HepG2 (cell line): Measurements from ENCODE around the gene ABHD17A. TPM values are rescaled to one million over a fixed set of nuclear protein-coding genes. Genes with fewer than 3 reads are reported as not detected.

Experiments
- ATAC-seq: fragments of 200-7000 bp; cut with Tn5 transposase; 3 replicates; pipeline ENCODE4 v1.9.1; 2020; ENCODE audit warnings: mild to moderate bottlenecking, moderate library complexity
- BruUV-seq: library from RNA; stranded (reverse); fragments of 400-500 nt; replicated peaks from 2 replicates; lab custom pipeline; 2021; lab: Mats Ljungman, UMichigan
- CTCF ChIA-PET: fragments of 300-600 bp; formaldehyde crosslinking; extraction: SDS; loops from one replicate; lab custom pipeline; 2021; ENCODE audit warnings: low total read pairs, inconsistent platforms, low intra/inter-chr PET ratio; lab: Yijun Ruan, JAX
- POLR2A ChIA-PET: fragments of 350-600 bp; sonication (Branson Sonifier 250); formaldehyde crosslinking; loops from one replicate; lab custom pipeline; 2020; ENCODE audit warnings: antibody characterized with exemption, inconsistent platforms; lab: Yijun Ruan, JAX
- DNase-seq: peaks from one replicate; pipeline ENCODE4 v3.0.0-alpha.2; 2015; ENCODE audit warnings: low spot score
- FAIRE-seq: peaks from 3 replicates; lab custom pipeline; 2011; peaks lifted over from hg19 to GRCh38; lab: Jason Lieb, UNC
- H2AFZ ChIP-seq: one replicate; pipeline ENCODE4 v1.6.1; 2011; ENCODE audit warnings: low read length, inconsistent platforms
- H3K27ac ChIP-seq: fragments of 300-600 bp; 3 replicates; pipeline ENCODE4 v1.8.0; 2011; ENCODE audit warnings: mixed run types, mild to moderate bottlenecking, mixed read lengths, low read length, inconsistent platforms; ENCODE audit not compliant: insufficient read depth; ENCODE audit errors: extremely low read length
- H3K27me3 ChIP-seq, 2 experiments: fragments of 200-600 bp in 1 of 2; 2 replicates in 1 of 2; 3 replicates in 1 of 2; pipeline versions ENCODE4 v1.6.0 to v1.8.0; 2011; ENCODE audit warnings: low read length in 2 of 2, mild to moderate bottlenecking in 2 of 2, moderate library complexity in 2 of 2, inconsistent platforms in 1 of 2; ENCODE audit not compliant: insufficient read depth in 2 of 2, control insufficient read depth in 1 of 2
- H3K36me3 ChIP-seq, 2 experiments: fragments of 200-600 bp in 1 of 2; replicated peaks in 1 of 2; 2 replicates in 1 of 2; 3 replicates in 1 of 2; pipeline versions ENCODE4 v1.5.1 to v1.8.0; 2011; ENCODE audit warnings: low read length in 2 of 2, inconsistent platforms in 1 of 2; ENCODE audit not compliant: insufficient read depth in 2 of 2, control insufficient read depth in 1 of 2
- H3K4me1 ChIP-seq: 2 replicates; pipeline ENCODE4 v1.5.1; 2012; ENCODE audit warnings: low read length, inconsistent platforms; ENCODE audit not compliant: insufficient read depth
- H3K4me2 ChIP-seq: 2 replicates; pipeline ENCODE4 v1.6.0; 2011; ENCODE audit warnings: low read depth, low read length, inconsistent platforms
- H3K4me3 ChIP-seq, 3 experiments: fragments of 200-600 bp in 1 of 3; sonication (generic), shearing (Covaris generic) in 1 of 3; replicated peaks in 1 of 3; 2 replicates each; pipeline ENCODE4 v1.5.1; 2011 to 2016; ENCODE audit warnings: low read length in 3 of 3, inconsistent platforms in 2 of 3, low read depth in 2 of 3, mild to moderate bottlenecking in 2 of 3, control low read depth in 1 of 3, mixed read lengths in 1 of 3; ENCODE audit not compliant: insufficient read depth in 1 of 3
- H3K79me2 ChIP-seq: one replicate; pipeline ENCODE4 v1.6.1; 2011; ENCODE audit warnings: low read length, inconsistent platforms; ENCODE audit not compliant: insufficient read depth
- H3K9ac ChIP-seq: 2 replicates; pipeline ENCODE4 v1.6.0; 2011; ENCODE audit warnings: mild to moderate bottlenecking, low read depth, low read length, inconsistent platforms; ENCODE audit not compliant: insufficient read depth
- H3K9me3 ChIP-seq: 2 replicates; pipeline ENCODE4 v1.5.1; 2012; ENCODE audit warnings: mild to moderate bottlenecking, low read length
- H4K20me1 ChIP-seq: 2 replicates; pipeline ENCODE4 v1.6.0; 2011; ENCODE audit warnings: inconsistent platforms, mild to moderate bottlenecking, low read length, moderate library complexity; ENCODE audit not compliant: insufficient read depth
- DRAP1 ChIP-seq: IDR thresholded peaks from 2 replicates; pipeline ENCODE4 v1.6.1; 2016; ENCODE audit warnings: missing genetic modification reagents, missing compliant biosample characterization
- HOXA5 ChIP-seq: sonication (generic); formaldehyde crosslinking; IDR thresholded peaks from 2 replicates; pipeline ENCODE4 v1.4.0; 2020; ENCODE audit warnings: missing genetic modification reagents
- MYC ChIP-seq: sonication (generic); formaldehyde crosslinking; IDR thresholded peaks from 2 replicates; pipeline ENCODE4 v1.9.0; 2021; ENCODE audit warnings: missing genetic modification reagents, borderline replicate concordance
- REST ChIP-seq, 2 experiments: IDR thresholded peaks; 2 replicates each; pipeline ENCODE4 v1.6.1; 2011 to 2012; ENCODE audit warnings: low read length in 2 of 2, borderline replicate concordance in 1 of 2, low read depth in 1 of 2, mild to moderate bottlenecking in 1 of 2, moderate library complexity in 1 of 2
- ZBTB38 ChIP-seq: sonication (generic); formaldehyde crosslinking; IDR thresholded peaks from 2 replicates; pipeline ENCODE4 v1.5.1; 2020; ENCODE audit warnings: mild to moderate bottlenecking, missing genetic modification reagents
- ZFP1 ChIP-seq: IDR thresholded peaks from 2 replicates; pipeline ENCODE4 v1.6.1; 2016
- ZIK1 ChIP-seq: sonication (generic); formaldehyde crosslinking; IDR thresholded peaks from 2 replicates; pipeline ENCODE4 v1.5.0; 2020; ENCODE audit warnings: mild to moderate bottlenecking, low read depth, missing genetic modification reagents, borderline replicate concordance
- ZNF350 ChIP-seq: sonication (generic); formaldehyde crosslinking; IDR thresholded peaks from 2 replicates; pipeline ENCODE4 v1.4.0; 2020; ENCODE audit warnings: mild to moderate bottlenecking, low read depth, missing genetic modification reagents, borderline replicate concordance
- ZNF737 ChIP-seq: sonication (generic); formaldehyde crosslinking; IDR thresholded peaks from 2 replicates; pipeline ENCODE4 v1.5.0; 2020; ENCODE audit warnings: missing genetic modification reagents, mild to moderate bottlenecking, borderline replicate concordance
- WGBS: methylation state at CpG from one replicate; pipeline ENCODE4 v1.1.6; 2017; ENCODE audit warnings: low lambda C conversion rate; 5-methylcytosine and 5-hydroxymethylcytosine counted together
- in situ Hi-C: cut with HindIII; loops from 2 replicates; pipeline ENCODE4 v1.10.0; 2017; ENCODE audit warnings: low pct_unique_long_range_greater_than_20kb; ENCODE audit not compliant: extremely low pct_ligation_motif_present
- intact Hi-C: fragments of 100-400 bp; cut with micrococcal nuclease; formaldehyde crosslinking; loops from one replicate; pipeline ENCODE4 v1.10.0; 2022; ENCODE audit not compliant: unreplicated experiment
- polyA plus RNA-seq, 8 experiments: library from polyadenylated mRNA; depleted of rRNA in 3 of 8; stranded (reverse) in 7 of 8; unstranded in 1 of 8; fragments of >200 nt; fragmentation: Illumina TruSeq in 4 of 8; extraction: Trizol in 4 of 8; gene quantifications; 2 replicates each; pipeline versions ENCODE4 v1.2.1 to v1.2.3, GENCODE V29; 2011 to 2016; ENCODE audit warnings: low read depth in 4 of 8, missing spikeins in 1 of 8, mixed read lengths in 1 of 8; ENCODE audit not compliant: insufficient read depth in 1 of 8
- total RNA-seq, 5 experiments: library from RNA; depleted of rRNA; stranded (reverse); fragments of >200 nt; fragmentation: Illumina TruSeq; extraction: Trizol; gene quantifications; 2 replicates each; pipeline ENCODE4 v1.2.3, GENCODE V29; 2016; ENCODE audit warnings: low read depth in 1 of 5
- TF ChIP-seq, protein P1 (sequence below): sonication (generic); formaldehyde crosslinking; IDR thresholded peaks from 2 replicates; pipeline ENCODE4 v1.4.0; 2020; ENCODE audit warnings: missing genetic modification reagents
- TF ChIP-seq, protein P2 (sequence below): fragments of 450-650 bp; IDR thresholded peaks from 2 replicates; pipeline ENCODE4 v1.6.1; 2017

The ABHD17A gene
- total and polyA plus RNA-seq, 2 of the 13 experiments (the other 11 are each of a cell fraction or from before 2014, with no cell fraction given): 27.7 to 40.8 TPM

GRCh38 chr19:1845642-1846041 lies 39.7 kb downstream of the ABHD17A start:
- DNase-seq (no peak), ATAC-seq (no peak), FAIRE-seq (no peak)
- Histone ChIP-seq H3K9me3 (no peaks in the 10 kb centered on the region), H3K9ac (no peak overlapping the region), H3K4me1 (peaks cover 44% of the 10 kb centered on the region), H4K20me1 (peaks cover 25% of the 10 kb centered on the region; the same call in 1 of the 2 replicates), H3K4me2 (no peak overlapping the region), H3K36me3 (peaks cover 2 to 19% of the 10 kb centered on the region in 2 experiments; a peak in 2 of 5 replicates), H3K79me2 (peaks cover 61% of the 10 kb centered on the region), H3K27ac (no peak overlapping the region), H2AFZ (no peak overlapping the region), H3K27me3 (no peaks in the 10 kb centered on the region; a peak in 1 of 5 replicates), H3K4me3 (no peak overlapping the region)
- TF ChIP-seq ZBTB38 (CRISPR knock-in tag) (peak; percentile 29; the same call in 1 of the 2 replicates), ZNF737 (no peak)
- TF ChIP-seq, protein P1, sequence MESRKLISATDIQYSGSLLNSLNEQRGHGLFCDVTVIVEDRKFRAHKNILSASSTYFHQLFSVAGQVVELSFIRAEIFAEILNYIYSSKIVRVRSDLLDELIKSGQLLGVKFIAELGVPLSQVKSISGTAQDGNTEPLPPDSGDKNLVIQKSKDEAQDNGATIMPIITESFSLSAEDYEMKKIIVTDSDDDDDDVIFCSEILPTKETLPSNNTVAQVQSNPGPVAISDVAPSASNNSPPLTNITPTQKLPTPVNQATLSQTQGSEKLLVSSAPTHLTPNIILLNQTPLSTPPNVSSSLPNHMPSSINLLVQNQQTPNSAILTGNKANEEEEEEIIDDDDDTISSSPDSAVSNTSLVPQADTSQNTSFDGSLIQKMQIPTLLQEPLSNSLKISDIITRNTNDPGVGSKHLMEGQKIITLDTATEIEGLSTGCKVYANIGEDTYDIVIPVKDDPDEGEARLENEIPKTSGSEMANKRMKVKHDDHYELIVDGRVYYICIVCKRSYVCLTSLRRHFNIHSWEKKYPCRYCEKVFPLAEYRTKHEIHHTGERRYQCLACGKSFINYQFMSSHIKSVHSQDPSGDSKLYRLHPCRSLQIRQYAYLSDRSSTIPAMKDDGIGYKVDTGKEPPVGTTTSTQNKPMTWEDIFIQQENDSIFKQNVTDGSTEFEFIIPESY: peak; percentile 78
- POLR2A ChIA-PET: interaction anchor here (0.6 to 2.3 kb wide), 3 partner anchors 8 to 151 kb away, joined by 3 to 7 read pairs (median 4); no protein-coding TSS in a partner anchor
- 98% methylated on average over 7 of the region's 11 CpGs for WGBS
- CTCF ChIA-PET: no interaction called here
- no TSS peak for BruUV-seq
- intact Hi-C loops: no loop called here
- in situ Hi-C loops: no loop called here

- Histone ChIP-seq H4K20me1 (peaks cover 28% of the 10 kb centered on the region; the same call in 1 of the 2 replicates), H2AFZ (no peak overlapping the region), H3K4me1 (peaks cover 49% of the 10 kb centered on the region), H3K9ac (no peak overlapping the region), H3K4me3 (no peak overlapping the region), H3K27ac (no peak overlapping the region), H3K4me2 (no peak overlapping the region), H3K9me3 (no peaks in the 10 kb centered on the region), H3K79me2 (peaks cover 65% of the 10 kb centered on the region), H3K36me3 (peaks cover 2 to 19% of the 10 kb centered on the region in 2 experiments; a peak in 2 of 5 replicates), H3K27me3 (no peaks in the 10 kb centered on the region; a peak in 1 of 5 replicates)
- in situ Hi-C loops (no loop called here), intact Hi-C loops (no loop called here)
- ATAC-seq: no peak
- TF ChIP-seq REST (IDR thresholded peaks at IDR 0.05; ENCODE audit: borderline replicate concordance in 1 of 2, low read depth in 1 of 2, low read length in 2 of 2): no peak
- TF ChIP-seq ZNF350 (CRISPR knock-in tag): no peak
- TF ChIP-seq ZIK1 (CRISPR knock-in tag): no peak
- TF ChIP-seq MYC (CRISPR knock-in tag): no peak
- TF ChIP-seq, protein P2, sequence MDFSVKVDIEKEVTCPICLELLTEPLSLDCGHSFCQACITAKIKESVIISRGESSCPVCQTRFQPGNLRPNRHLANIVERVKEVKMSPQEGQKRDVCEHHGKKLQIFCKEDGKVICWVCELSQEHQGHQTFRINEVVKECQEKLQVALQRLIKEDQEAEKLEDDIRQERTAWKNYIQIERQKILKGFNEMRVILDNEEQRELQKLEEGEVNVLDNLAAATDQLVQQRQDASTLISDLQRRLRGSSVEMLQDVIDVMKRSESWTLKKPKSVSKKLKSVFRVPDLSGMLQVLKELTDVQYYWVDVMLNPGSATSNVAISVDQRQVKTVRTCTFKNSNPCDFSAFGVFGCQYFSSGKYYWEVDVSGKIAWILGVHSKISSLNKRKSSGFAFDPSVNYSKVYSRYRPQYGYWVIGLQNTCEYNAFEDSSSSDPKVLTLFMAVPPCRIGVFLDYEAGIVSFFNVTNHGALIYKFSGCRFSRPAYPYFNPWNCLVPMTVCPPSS: no peak
- no peak for TF ChIP-seq DRAP1 (CRISPR knock-in tag)
- TF ChIP-seq HOXA5 (CRISPR knock-in tag): no peak
- no peak for TF ChIP-seq ZFP1 (CRISPR knock-in tag)
- CTCF ChIA-PET: no interaction called here
- POLR2A ChIA-PET: interaction anchor here (0.6 to 2.3 kb wide), 3 partner anchors 7 to 151 kb away, joined by 3 to 7 read pairs (median 4); no protein-coding TSS in a partner anchor
- no TSS peak for BruUV-seq
- 90% methylated on average over 2 of the region's 16 CpGs for WGBS
- no peak for FAIRE-seq
- DNase-seq: no peak
Observed at GRCh38 chr19:1845125-1845515, 40.2 kb downstream of the ABHD17A start.
